Measurements from ENCODE around the gene PTTG2.
A peak's percentile ranks its signal among the peaks of the same experiment; 100 is the strongest.

The PTTG2 gene

GRCh38 chr4:37978248-37978924 lies 18.2 kb downstream of the PTTG2 start:
- no peak for TF ChIP-seq CTCF (conservative IDR thresholded peaks at IDR 0.05; ENCODE audit: low read length)
- peak overlapping the region; percentile 60 for H3K4me3 ChIP-seq (ENCODE audit: low read length)
- no peak for DNase-seq (ENCODE audit: low read depth)

GRCh38 chr4:37980246-37980645 lies 20.0 kb downstream of the PTTG2 start:
- H3K4me3 ChIP-seq (ENCODE audit: low read length), result no peak overlapping the region
- TF ChIP-seq CTCF (conservative IDR thresholded peaks at IDR 0.05; ENCODE audit: low read length), result no peak
- DNase-seq (ENCODE audit: low read depth), result no peak

- no peak overlapping the region for H3K4me3 ChIP-seq (ENCODE audit: low read length)
These were observed 21.2 kb downstream of the PTTG2 start for GRCh38 chr4:37981425-37981824.

GRCh38 chr4:37981844-37982720 lies 21.9 kb downstream of the PTTG2 start:
- no peak overlapping the region for H3K4me3 ChIP-seq (ENCODE audit: low read length)
- DNase-seq (ENCODE audit: low read depth), result peak; percentile 51
- TF ChIP-seq CTCF (conservative IDR thresholded peaks at IDR 0.05; ENCODE audit: low read length), result no peak

More at GRCh38 chr4:37981425-37981824, 21.2 kb downstream of the PTTG2 start:
- TF ChIP-seq CTCF (conservative IDR thresholded peaks at IDR 0.05; ENCODE audit: low read length), result no peak
- DNase-seq (ENCODE audit: low read depth), result no peak

- H3K4me3 ChIP-seq (ENCODE audit: low read length), result no peak overlapping the region
- DNase-seq (ENCODE audit: low read depth), result no peak
- no peak for TF ChIP-seq CTCF (conservative IDR thresholded peaks at IDR 0.05; ENCODE audit: low read length)
These were observed 22.5 kb downstream of the PTTG2 start for GRCh38 chr4:37982736-37983135.

GRCh38 chr4:37983951-37984350 lies 23.8 kb downstream of the PTTG2 start:
- no peak for DNase-seq (ENCODE audit: low read depth)
- TF ChIP-seq CTCF (conservative IDR thresholded peaks at IDR 0.05; ENCODE audit: low read length), result no peak
- no peak overlapping the region for H3K4me3 ChIP-seq (ENCODE audit: low read length)

All from AG10803 (cell line).